Fibroblast of skin of right biceps (primary cell): ENCODE results near the gene PRSS36.
"Not testable (repeated sequence)": the region's sequence is repeated elsewhere in the genome, so short reads cannot be mapped to it uniquely, and the experiment has no call there.

Source experiments
- DNase-seq: peaks from one replicate; pipeline ENCODE4 v3.0.0-alpha.2; 2013

PRSS36 gene

GRCh38 chr16:31149894-31150890 is at the start of gene PRSS36:
Gene PRSS36 (minus strand): TSS chr16:31150066. CDS start chr16:31150035, 31 bp downstream.
- DNase-seq = no peak

GRCh38 chr16:31199430-31200041 is 49.7 kb upstream of the PRSS36 start:
- no peak for DNase-seq

- no peak for DNase-seq
Measured at GRCh38 chr16:31198207-31198882, 48.5 kb upstream of the PRSS36 start.

- DNase-seq = no peak
Measured at GRCh38 chr16:31196324-31197088, 46.6 kb upstream of the PRSS36 start.

- DNase-seq = not testable (repeated sequence)
Measured at GRCh38 chr16:31195861-31196260, 46.0 kb upstream of the PRSS36 start.

- no peak for DNase-seq
Measured at GRCh38 chr16:31194898-31195297, 45.0 kb upstream of the PRSS36 start.

- DNase-seq = no peak
Measured at GRCh38 chr16:31193874-31194273, 44.0 kb upstream of the PRSS36 start.

GRCh38 chr16:31192856-31193642 is 43.2 kb upstream of the PRSS36 start:
- DNase-seq = no peak

- DNase-seq = no peak
Measured at GRCh38 chr16:31191697-31192428, 42.0 kb upstream of the PRSS36 start.

GRCh38 chr16:31190818-31191444 is 41.1 kb upstream of the PRSS36 start:
- DNase-seq = no peak

GRCh38 chr16:31190061-31190460 is 40.2 kb upstream of the PRSS36 start:
- DNase-seq = no peak

- no peak for DNase-seq
Measured at GRCh38 chr16:31189412-31189778, 39.5 kb upstream of the PRSS36 start.

- no peak for DNase-seq
Measured at GRCh38 chr16:31188450-31189411, 38.9 kb upstream of the PRSS36 start.

- DNase-seq = no peak
Measured at GRCh38 chr16:31187808-31188189, 37.9 kb upstream of the PRSS36 start.

- DNase-seq = no peak
Measured at GRCh38 chr16:31186930-31187807, 37.3 kb upstream of the PRSS36 start.

GRCh38 chr16:31186176-31186575 is 36.3 kb upstream of the PRSS36 start:
- DNase-seq = no peak

GRCh38 chr16:31185339-31185738 is 35.5 kb upstream of the PRSS36 start:
- DNase-seq = no peak

GRCh38 chr16:31184888-31185287 is 35.0 kb upstream of the PRSS36 start:
- DNase-seq = no peak
